Progenitor cell of endocrine pancreas (in vitro differentiated cells): ENCODE results near the gene PSMC4. TPM values are rescaled to one million over a fixed set of nuclear protein-coding genes. Genes with fewer than 3 reads are reported as not detected.
A peak's percentile ranks its signal among the peaks of the same experiment; 100 is the strongest.

Experiments used
- DNase-seq: peaks from one replicate; pipeline ENCODE4 v3.0.0; 2021; ENCODE audit warnings: low spot score; ENCODE audit not compliant: unreplicated experiment
- H3K27ac Mint-ChIP-seq: 2 replicates; pipeline ENCODE4 v1.8.0; 2021; ENCODE audit warnings: mild to moderate bottlenecking, moderate library complexity, mixed read lengths
- H3K27me3 Mint-ChIP-seq: 2 replicates; pipeline ENCODE4 v1.8.0; 2021; ENCODE audit warnings: mixed read lengths
- H3K36me3 Mint-ChIP-seq: 2 replicates; pipeline ENCODE4 v1.8.0; 2022; ENCODE audit warnings: mixed read lengths; ENCODE audit not compliant: insufficient read depth
- H3K4me1 Mint-ChIP-seq: 2 replicates; pipeline ENCODE4 v1.8.0; 2021; ENCODE audit warnings: low read depth, mixed read lengths
- H3K4me3 Mint-ChIP-seq: 2 replicates; pipeline ENCODE4 v1.8.0; 2021; ENCODE audit warnings: low read depth, mild to moderate bottlenecking, moderate library complexity, mixed read lengths
- H3K9me3 Mint-ChIP-seq: 2 replicates; pipeline ENCODE4 v1.8.0; 2021; ENCODE audit warnings: low read depth, mixed read lengths
- CTCF ChIP-seq: fragments of 200-600 bp; sonication (generic); IDR thresholded peaks from one replicate; pipeline ENCODE4 v1.5.0; 2021; ENCODE audit warnings: antibody characterized with exemption, mild to moderate bottlenecking; ENCODE audit not compliant: unreplicated experiment
- total RNA-seq: library from RNA; stranded (reverse); gene quantifications from 2 replicates; pipeline ENCODE4 v1.2.1, GENCODE V29; 2021

The PSMC4 gene
- total RNA-seq, 1 donor from 2014 or later, result 95.9 TPM

GRCh38 chr19:39996811-39997637, 26.1 kb downstream of the PSMC4 start, which contains the start of gene ZNF546:
Gene ZNF546, plus strand, starts transcription at chr19:39997060. Its CDS starts 1,267 bp downstream, at chr19:39998327.
- Mint-ChIP-seq H3K9me3 (peaks cover 3% of the 10 kb centered on the region), H3K36me3 (peaks cover 5% of the 10 kb centered on the region), H3K4me3 (peak within 1 kb of the TSS; percentile 90), H3K4me1 (peaks cover 17% of the 10 kb centered on the region), H3K27me3 (no peaks in the 10 kb centered on the region), H3K27ac (peak within 1 kb of the TSS; percentile 93)
- TF ChIP-seq CTCF, result no peak
- peak; percentile 62 for DNase-seq

DNA sequence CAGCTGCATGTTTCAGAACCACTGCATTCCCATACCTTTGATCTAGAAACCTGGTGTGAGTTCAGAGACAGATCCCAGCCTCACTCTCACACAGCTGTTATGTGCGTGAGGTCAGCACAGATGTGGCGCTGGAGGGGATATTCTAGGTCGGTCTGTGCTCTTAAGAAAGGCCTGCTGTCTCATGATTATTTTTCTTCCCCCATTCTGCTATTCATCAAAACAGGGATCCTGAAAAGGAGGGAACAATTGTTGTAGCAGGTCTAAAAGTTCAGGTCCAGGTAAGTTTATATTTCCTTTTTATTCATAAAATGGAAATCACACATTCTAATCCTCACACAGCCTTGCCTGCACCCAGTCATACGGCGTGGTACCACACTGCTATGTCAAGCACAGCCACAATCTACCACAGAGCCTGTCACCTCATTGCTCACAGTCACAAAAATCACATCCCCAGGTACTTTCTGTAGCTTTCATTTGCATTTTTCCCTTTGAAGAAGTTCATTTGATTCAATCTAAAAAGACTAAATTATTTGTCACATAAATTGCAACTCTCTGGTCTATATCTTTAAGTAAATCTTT, 26.8 kb downstream of the PSMC4 start:
- Mint-ChIP-seq H3K27ac (peak overlapping the region; percentile 93), H3K9me3 (peaks cover 3% of the 10 kb centered on the region)

DNA sequence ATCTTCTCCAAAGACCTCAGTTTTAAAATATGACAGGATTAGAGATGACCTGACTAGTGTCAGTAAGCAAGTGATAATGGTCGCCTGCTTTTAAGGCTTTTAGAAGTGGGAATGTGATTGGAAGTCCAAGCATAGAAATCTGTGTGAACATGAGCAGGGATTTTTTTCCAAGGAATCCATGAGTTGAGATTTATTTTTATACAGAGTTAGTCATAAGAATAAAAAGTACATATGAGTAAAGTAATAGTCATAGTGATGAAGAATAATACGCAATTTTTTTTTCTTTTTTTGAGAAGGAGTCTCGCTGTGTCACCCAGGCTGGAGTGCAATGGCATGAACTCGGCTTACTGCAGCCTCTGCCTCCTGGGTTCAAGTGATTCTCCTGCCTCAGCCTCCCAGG, 27.5 kb downstream of the PSMC4 start:
- no peak for DNase-seq
- no peak for TF ChIP-seq CTCF
- Mint-ChIP-seq H3K4me3 (peak overlapping the region; percentile 90), H3K36me3 (peaks cover 5% of the 10 kb centered on the region), H3K27ac (no peak overlapping the region), H3K27me3 (no peaks in the 10 kb centered on the region), H3K4me1 (peaks cover 17% of the 10 kb centered on the region), H3K9me3 (no peaks in the 10 kb centered on the region)

More for the DNA sequence above, 26.8 kb downstream of the PSMC4 start:
- no peaks in the 10 kb centered on the region for H3K27me3 Mint-ChIP-seq
- H3K36me3 Mint-ChIP-seq, result peaks cover 5% of the 10 kb centered on the region
- no peak for TF ChIP-seq CTCF
- no peak for DNase-seq
- peaks cover 17% of the 10 kb centered on the region for H3K4me1 Mint-ChIP-seq
- H3K4me3 Mint-ChIP-seq, result peak overlapping the region; percentile 90

- Mint-ChIP-seq H3K4me1 (no peaks in the 10 kb centered on the region), H3K36me3 (peaks cover 18% of the 10 kb centered on the region), H3K9me3 (peaks cover 8% of the 10 kb centered on the region), H3K27me3 (no peaks in the 10 kb centered on the region), H3K4me3 (no peak overlapping the region), H3K27ac (no peak overlapping the region)
- no peak for DNase-seq
- TF ChIP-seq CTCF, result no peak
Measured at GRCh38 chr19:40005691-40006272, 34.8 kb downstream of the PSMC4 start.

- H3K27me3 Mint-ChIP-seq, result no peaks in the 10 kb centered on the region
- H3K9me3 Mint-ChIP-seq, result peaks cover 8% of the 10 kb centered on the region
- H3K4me3 Mint-ChIP-seq, result no peak overlapping the region
- no peak overlapping the region for H3K27ac Mint-ChIP-seq
- peaks cover 19% of the 10 kb centered on the region for H3K36me3 Mint-ChIP-seq
- DNase-seq, result no peak
- no peaks in the 10 kb centered on the region for H3K4me1 Mint-ChIP-seq
- no peak for TF ChIP-seq CTCF
Measured at GRCh38 chr19:40006273-40006691, 35.3 kb downstream of the PSMC4 start.
